MM.1S (cell line): ENCODE results near the gene RBBP8.

ENCODE experiments used
- CTCF ChIP-seq: fragments of 300-600 bp; sonication (generic); IDR thresholded peaks from 2 replicates; pipeline ENCODE4 v1.5.1; 2016; ENCODE audit warnings: antibody characterized with exemption, low read length, mixed read lengths
- EZH2 ChIP-seq: fragments of 300-600 bp; sonication (generic); optimal IDR thresholded peaks from 2 replicates; pipeline ENCODE3; 2017; ENCODE audit warnings: low read depth, mild to moderate bottlenecking, antibody characterized with exemption, low read length, mixed read lengths
- EZH2phosphoT487 ChIP-seq: fragments of 300-600 bp; sonication (generic); IDR thresholded peaks from 2 replicates; pipeline ENCODE4 v1.6.1; 2018; ENCODE audit warnings: antibody characterized with exemption, low read length

- TF ChIP-seq EZH2 (no peak), CTCF (no peak), EZH2phosphoT487 (peak; percentile 88; the same call in 1 of the 2 replicates)
These were observed 79.1 kb downstream of the RBBP8 start for GRCh38 chr18:23012249-23012648.
